Right cardiac atrium (tissue), 5 donors: Measurements from ENCODE around the gene AZIN2. TPM values are rescaled to one million over a fixed set of nuclear protein-coding genes. Genes with fewer than 3 reads are reported as not detected.

Experiments used
- ATAC-seq, 2 donors: fragments of 200-7000 bp; cut with Tn5 transposase; one replicate each; pipeline versions ENCODE4 v1.8.0 to v1.9.1; 2020; ENCODE audit warnings: moderate library complexity in 2 of 2, mild to moderate bottlenecking in 1 of 2
- DNase-seq, 3 donors: peaks; one replicate each; pipeline ENCODE4 v3.0.0-alpha.2; 2020
- H3K27ac ChIP-seq: one replicate; pipeline ENCODE4 v1.5.1; 2013; ENCODE audit warnings: mild to moderate bottlenecking, low read length, control low read depth, moderate library complexity
- H3K27me3 ChIP-seq: one replicate; pipeline ENCODE4 v1.6.1; 2013; ENCODE audit not compliant: control insufficient read depth, insufficient read depth
- H3K4me1 ChIP-seq: one replicate; pipeline ENCODE4 v1.6.1; 2013; ENCODE audit warnings: low read length; ENCODE audit not compliant: control insufficient read depth, insufficient read depth
- H3K4me3 ChIP-seq: one replicate; pipeline ENCODE4 v1.5.1; 2013; ENCODE audit warnings: low read length, control low read depth
- H3K9me3 ChIP-seq: one replicate; pipeline ENCODE4 v1.6.1; 2013; ENCODE audit warnings: low read length; ENCODE audit not compliant: control insufficient read depth
- WGBS: extraction: QIAGEN DNeasy Blood & Tissue Kit; methylation state at CpG from one replicate; pipeline ENCODE4 v1.1.7; 2013; 5-methylcytosine and 5-hydroxymethylcytosine counted together
- intact Hi-C, 4 donors: fragments of 100-400 bp; cut with DNase I; formaldehyde crosslinking; loops; one replicate each; pipeline versions ENCODE4 v1.11.0 to v1.14.0; 2022 to 2023
- polyA plus RNA-seq: library from polyadenylated mRNA; stranded (reverse); fragments of 200-250 nt; gene quantifications from one replicate; pipeline ENCODE4 v1.2.3, GENCODE V29; 2013
- total RNA-seq, 4 donors: library from RNA; stranded (reverse); fragmentation: NEBNext Ultra II Directional; extraction: Animal tissue kit (Norgen Biotek cat#: 25700); gene quantifications; one replicate each; pipeline ENCODE4 v1.2.1, GENCODE V29; 2021
- donor health status: healthy with polysubstance abuse.
- donor health status: DM: no; HTN: yes; CAD: no.
- donor health status: DM: no; HTN: no; CAD: no.
- donor health status: DM: no; HTN: yes; CAD: no; lungs with severe emphysema.
- donor health status: DM: yes; HTN: yes; CAD: no.

The AZIN2 gene
- total and polyA plus RNA-seq, 5 donors, result 2.4 to 7.9 (median 4.4) TPM

GRCh38 chr1:33080373-33080772, 580 bp upstream of the AZIN2 start:
- H3K4me1 ChIP-seq, result no peaks in the 10 kb centered on the region
- intact Hi-C loops, result loop anchor here (10.0 kb wide), 3 partner anchors 146 to 366 kb away; partner anchors contain the start of gene FNDC5 (in 2 of the 4)
- H3K4me3 ChIP-seq, result peak overlapping the region; percentile 63
- WGBS, result 54% methylated on average over 6 of the region's 6 CpGs
- no peak overlapping the region for H3K27ac ChIP-seq
- DNase-seq (no peak), ATAC-seq (no peak)
- H3K9me3 ChIP-seq, result no peaks in the 10 kb centered on the region
- no peaks in the 10 kb centered on the region for H3K27me3 ChIP-seq

- no peak overlapping the region for H3K27ac ChIP-seq
- intact Hi-C loops, result loop anchor here (10.0 kb wide), 3 partner anchors 147 to 367 kb away; partner anchors contain the start of gene FNDC5 (in 2 of the 4)
- 8% methylated on average over 35 of the region's 35 CpGs for WGBS
These were observed 777 bp downstream of the AZIN2 start for GRCh38 chr1:33081554-33082305.

GRCh38 chr1:33082575-33083108, 1.7 kb downstream of the AZIN2 start:
- Histone ChIP-seq H3K9me3 (no peaks in the 10 kb centered on the region), H3K4me3 (no peak overlapping the region), H3K4me1 (no peaks in the 10 kb centered on the region), H3K27me3 (no peaks in the 10 kb centered on the region), H3K27ac (no peak overlapping the region)
- 77% methylated on average over 6 of the region's 6 CpGs for WGBS
- DNase-seq (no peak), ATAC-seq (no peak)
- intact Hi-C loops, result loop anchor here (10.0 kb wide), 3 partner anchors 148 to 368 kb away; partner anchors contain the start of gene FNDC5 (in 2 of the 4)

More at GRCh38 chr1:33081554-33082305, 777 bp downstream of the AZIN2 start:
- Histone ChIP-seq H3K9me3 (no peaks in the 10 kb centered on the region), H3K27me3 (no peaks in the 10 kb centered on the region), H3K4me1 (no peaks in the 10 kb centered on the region), H3K4me3 (peak overlapping the region; percentile 63)
- DNase-seq (peak in 2 of 3 donors; percentile 49 to 55), ATAC-seq (peak; percentile 8 to 39)

DNA sequence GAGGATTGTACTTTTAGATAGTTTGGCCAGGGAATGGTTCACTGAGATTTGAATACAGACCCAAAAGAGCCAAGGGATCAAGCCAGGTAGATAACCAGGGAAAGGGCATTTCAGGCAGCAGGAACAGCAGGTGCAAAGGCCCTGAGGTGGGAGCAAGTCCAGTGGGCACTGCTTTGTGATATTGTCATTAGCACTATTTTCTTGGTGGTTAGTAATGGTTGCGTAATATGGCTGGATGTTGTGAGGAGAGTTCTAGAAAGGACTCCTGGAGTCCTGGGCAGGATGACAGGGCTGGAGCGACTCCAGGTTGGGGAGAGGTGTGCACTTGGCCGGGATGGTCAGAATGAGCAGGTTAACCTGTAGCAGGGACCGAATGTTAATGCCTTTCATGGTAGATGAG, 4.4 kb downstream of the AZIN2 start:
- intact Hi-C loops, result loop anchor here (10.0 kb wide), 3 partner anchors 151 to 371 kb away; partner anchors contain the start of gene FNDC5 (in 2 of the 4)
- H3K27ac ChIP-seq, result no peak overlapping the region
- no peaks in the 10 kb centered on the region for H3K27me3 ChIP-seq
- H3K4me1 ChIP-seq, result no peaks in the 10 kb centered on the region
- WGBS, result 84% methylated on average over 4 of the region's 4 CpGs
- ATAC-seq (no peak), DNase-seq (no peak)
- no peaks in the 10 kb centered on the region for H3K9me3 ChIP-seq
- no peak overlapping the region for H3K4me3 ChIP-seq

DNA sequence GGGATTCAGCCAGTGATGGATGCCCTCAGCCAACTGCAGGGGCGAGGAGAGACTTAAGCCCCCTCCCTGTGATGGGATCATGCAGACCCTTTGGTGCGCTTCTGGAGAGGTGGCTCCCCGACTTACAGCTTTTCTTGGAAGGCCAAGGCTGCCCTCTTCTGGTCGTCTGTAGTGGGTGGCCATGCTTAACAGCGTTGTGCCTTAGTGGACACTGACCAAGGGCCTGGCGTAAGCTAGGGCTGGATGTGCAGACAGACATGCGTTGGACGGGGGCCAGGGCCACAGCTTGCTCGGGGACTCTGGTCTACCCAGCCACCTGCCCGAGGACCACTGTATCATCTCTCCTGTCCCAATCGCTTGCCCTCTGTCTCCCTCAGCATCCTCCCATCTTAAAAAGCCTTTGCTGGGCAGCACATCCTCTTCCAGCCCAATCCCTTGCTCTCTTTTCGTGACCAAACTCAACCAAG, 5.5 kb downstream of the AZIN2 start:
- Histone ChIP-seq H3K27me3 (no peaks in the 10 kb centered on the region), H3K9me3 (no peaks in the 10 kb centered on the region), H3K4me3 (no peak overlapping the region), H3K4me1 (no peaks in the 10 kb centered on the region), H3K27ac (no peak overlapping the region)
- intact Hi-C loops, result loop anchor here (2.0 to 10.0 kb wide), 4 partner anchors 152 to 372 kb away; partner anchors contain the start of gene FNDC5 (in 2 of the 4)
- WGBS, result 20% methylated on average over 12 of the region's 12 CpGs
- peak; percentile 81 to 83 for ATAC-seq
- peak; percentile 79 to 92 (median 87) for DNase-seq

DNA sequence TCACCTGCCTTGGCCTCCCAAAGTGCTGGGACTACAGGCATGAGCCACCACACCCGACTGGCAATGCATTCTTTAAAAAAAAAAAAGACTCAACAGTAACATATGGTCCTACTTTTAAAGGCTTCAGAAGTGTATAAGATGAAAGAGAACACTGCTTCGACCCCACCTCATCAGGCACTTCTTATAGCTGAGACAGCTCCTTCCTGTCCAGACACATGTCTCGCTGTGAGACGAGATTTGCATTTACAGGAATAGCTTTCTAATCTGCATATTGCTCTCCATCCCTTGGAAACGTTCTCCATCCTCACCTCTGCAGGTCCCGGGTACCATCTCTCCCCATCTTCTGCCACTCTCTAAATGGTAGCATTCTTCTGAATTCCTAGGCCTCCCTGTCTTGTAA, 6.7 kb downstream of the AZIN2 start:
- no peaks in the 10 kb centered on the region for H3K9me3 ChIP-seq
- no peak for ATAC-seq
- 74% methylated on average over 6 of the region's 6 CpGs for WGBS
- intact Hi-C loops, result loop anchor here (2.0 to 10.0 kb wide), 4 partner anchors 153 to 373 kb away; partner anchors contain the start of gene FNDC5 (in 2 of the 4)
- H3K27me3 ChIP-seq, result no peaks in the 10 kb centered on the region
- no peak for DNase-seq
- H3K27ac ChIP-seq, result no peak overlapping the region
- H3K4me1 ChIP-seq, result no peaks in the 10 kb centered on the region
- H3K4me3 ChIP-seq, result no peak overlapping the region

DNA sequence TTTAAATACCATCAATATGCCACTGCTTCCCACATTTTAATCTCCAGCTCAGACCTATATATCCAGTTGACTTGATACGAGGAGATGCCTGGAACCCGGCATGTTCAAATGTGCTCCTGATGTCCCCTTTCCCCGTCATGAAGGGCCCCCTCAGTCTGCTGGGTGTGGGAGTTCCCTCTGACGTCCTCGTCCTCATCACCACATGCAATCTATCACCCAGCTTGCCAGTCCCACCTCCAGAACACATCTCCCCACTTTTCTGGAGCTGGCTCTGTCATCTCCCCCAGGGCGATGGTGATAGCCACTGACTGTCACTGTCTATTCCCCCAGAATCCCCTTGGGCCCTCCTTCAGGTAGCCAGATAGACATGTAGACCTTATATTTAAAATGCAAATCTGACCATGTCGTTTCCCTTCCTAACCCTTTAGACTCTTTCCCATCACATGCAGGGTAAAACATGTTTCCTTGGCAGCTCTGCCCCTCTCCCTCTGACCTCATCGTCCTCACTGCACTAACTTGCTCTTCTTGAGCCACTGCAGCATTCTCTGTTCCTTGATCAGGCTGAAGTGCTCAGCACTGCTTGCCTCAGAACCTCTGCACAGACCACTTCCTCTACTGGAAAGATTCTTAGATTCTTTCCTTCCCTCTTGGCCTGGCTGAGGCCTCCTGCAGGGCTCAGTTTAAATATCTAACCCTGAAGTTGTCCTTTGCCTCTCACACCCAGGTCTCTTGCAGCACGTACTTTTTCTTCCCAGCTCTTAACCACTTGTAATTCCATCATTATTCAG, 7.4 kb downstream of the AZIN2 start:
- ATAC-seq, result no peak
- Histone ChIP-seq H3K4me1 (no peaks in the 10 kb centered on the region), H3K9me3 (no peaks in the 10 kb centered on the region), H3K27me3 (no peaks in the 10 kb centered on the region), H3K27ac (no peak overlapping the region), H3K4me3 (no peak overlapping the region)
- intact Hi-C loops, result loop anchor here (10.0 kb wide), 3 partner anchors 154 to 374 kb away; partner anchors contain the start of gene FNDC5 (in 2 of the 4)
- 71% methylated on average over 9 of the region's 9 CpGs for WGBS
- no peak for DNase-seq

- H3K27me3 ChIP-seq, result no peaks in the 10 kb centered on the region
- no peak overlapping the region for H3K27ac ChIP-seq
- intact Hi-C loops, result loop anchor here (10.0 kb wide), 3 partner anchors 155 to 375 kb away; partner anchors contain the start of gene FNDC5 (in 2 of the 4)
- H3K9me3 ChIP-seq, result no peaks in the 10 kb centered on the region
- H3K4me3 ChIP-seq, result no peak overlapping the region
- ATAC-seq, result no peak
- DNase-seq, result no peak
- WGBS, result 63% methylated on average over 2 of the region's 2 CpGs
- no peaks in the 10 kb centered on the region for H3K4me1 ChIP-seq
These were observed 8.5 kb downstream of the AZIN2 start for GRCh38 chr1:33089457-33089856.

- Histone ChIP-seq H3K27ac (no peak overlapping the region), H3K4me3 (no peak overlapping the region), H3K27me3 (no peaks in the 10 kb centered on the region), H3K4me1 (peaks cover 4% of the 10 kb centered on the region), H3K9me3 (no peaks in the 10 kb centered on the region)
- DNase-seq, result no peak
- no peak for ATAC-seq
- WGBS, result 89% methylated on average over 10 of the region's 10 CpGs
- intact Hi-C loops, result loop anchor here in 1 of 4 donors (10.0 kb wide), 1 partner anchor 272 kb away; no protein-coding TSS in a partner anchor
These were observed 11.5 kb downstream of the AZIN2 start for GRCh38 chr1:33092438-33092837.

DNA sequence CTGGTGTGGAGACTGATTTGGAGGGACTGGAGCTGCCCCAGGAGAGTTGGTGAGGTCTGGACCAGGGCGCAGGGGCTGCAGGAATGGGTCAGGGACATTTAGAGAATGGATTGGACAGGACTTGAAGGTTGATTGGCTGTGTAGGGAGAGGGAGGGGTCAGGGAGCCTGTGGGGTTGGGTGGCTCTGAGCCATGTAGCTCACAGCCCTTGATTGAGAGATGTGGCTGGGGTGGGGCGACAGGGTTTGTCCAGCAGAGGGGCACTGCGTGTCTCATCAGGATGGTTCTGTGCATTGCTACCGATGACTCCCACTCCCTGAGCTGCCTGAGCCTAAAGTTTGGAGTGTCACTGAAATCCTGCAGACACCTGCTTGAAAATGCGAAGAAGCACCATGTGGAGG, 12.1 kb downstream of the AZIN2 start:
- intact Hi-C loops, result loop anchor here in 1 of 4 donors (10.0 kb wide), 1 partner anchor 272 kb away; no protein-coding TSS in a partner anchor
- Histone ChIP-seq H3K27me3 (no peaks in the 10 kb centered on the region), H3K9me3 (no peaks in the 10 kb centered on the region), H3K4me3 (no peak overlapping the region), H3K27ac (no peak overlapping the region), H3K4me1 (peaks cover 4% of the 10 kb centered on the region)
- ATAC-seq (no peak), DNase-seq (no peak)
- 91% methylated on average over 5 of the region's 5 CpGs for WGBS
